BE2C (cell line): ENCODE results near the gene ELOVL6.

Experiments used
- DNase-seq: peaks from one replicate; pipeline ENCODE4 v3.0.0-alpha.2; 2020
- H3K27me3 ChIP-seq: fragments of 250-450 bp; sonication (Bioruptor Pico); 2 replicates; pipeline ENCODE4 v1.5.1; 2020; ENCODE audit warnings: mild to moderate bottlenecking
- H3K36me3 ChIP-seq: fragments of 250-450 bp; sonication (Bioruptor Pico); 2 replicates; pipeline ENCODE4 v1.5.1; 2020; ENCODE audit warnings: mild to moderate bottlenecking
- H3K4me1 ChIP-seq: fragments of 250-450 bp; sonication (Bioruptor Pico); 2 replicates; pipeline ENCODE4 v1.5.1; 2020
- H3K4me3 ChIP-seq: 2 replicates; pipeline ENCODE4 v1.5.1; 2011; ENCODE audit warnings: low read depth, low read length
- H3K9me3 ChIP-seq: fragments of 250-450 bp; sonication (Bioruptor Pico); 2 replicates; pipeline ENCODE4 v1.5.1; 2020
- CTCF ChIP-seq: IDR thresholded peaks from 2 replicates; pipeline ENCODE4 v1.5.1; 2012; ENCODE audit warnings: mild to moderate bottlenecking, low read depth, low read length

ELOVL6 gene

GRCh38 chr4:110155654-110156053, 42.8 kb downstream of the ELOVL6 start:
- no peaks in the 10 kb centered on the region for H3K9me3 ChIP-seq
- H3K4me1 ChIP-seq, result no peaks in the 10 kb centered on the region
- no peak for DNase-seq
- H3K27me3 ChIP-seq, result no peaks in the 10 kb centered on the region
- TF ChIP-seq CTCF, result no peak
- no peaks in the 10 kb centered on the region for H3K36me3 ChIP-seq
- H3K4me3 ChIP-seq, result no peak overlapping the region

GRCh38 chr4:110154582-110154981, 43.8 kb downstream of the ELOVL6 start:
- TF ChIP-seq CTCF, result no peak
- no peaks in the 10 kb centered on the region for H3K4me1 ChIP-seq
- H3K9me3 ChIP-seq, result no peaks in the 10 kb centered on the region
- H3K27me3 ChIP-seq, result no peaks in the 10 kb centered on the region
- DNase-seq, result no peak
- no peaks in the 10 kb centered on the region for H3K36me3 ChIP-seq
- no peak overlapping the region for H3K4me3 ChIP-seq

GRCh38 chr4:110152386-110152785, 46.0 kb downstream of the ELOVL6 start:
- no peak for DNase-seq
- no peaks in the 10 kb centered on the region for H3K9me3 ChIP-seq

GRCh38 chr4:110149089-110149488, 49.3 kb downstream of the ELOVL6 start:
- peaks cover 4% of the 10 kb centered on the region; the same call in 1 of the 2 replicates for H3K36me3 ChIP-seq
- no peak for TF ChIP-seq CTCF
- H3K4me1 ChIP-seq, result no peaks in the 10 kb centered on the region
- DNase-seq, result no peak
- H3K4me3 ChIP-seq, result no peak overlapping the region
- no peaks in the 10 kb centered on the region for H3K27me3 ChIP-seq
- H3K9me3 ChIP-seq, result no peaks in the 10 kb centered on the region

More at GRCh38 chr4:110152386-110152785, 46.0 kb downstream of the ELOVL6 start:
- no peaks in the 10 kb centered on the region for H3K4me1 ChIP-seq
- peaks cover 4% of the 10 kb centered on the region; the same call in 1 of the 2 replicates for H3K36me3 ChIP-seq
- H3K4me3 ChIP-seq, result no peak overlapping the region
- no peak for TF ChIP-seq CTCF
- H3K27me3 ChIP-seq, result no peaks in the 10 kb centered on the region

GRCh38 chr4:110142461-110142860, 56.0 kb downstream of the ELOVL6 start:
- Histone ChIP-seq H3K9me3 (no peaks in the 10 kb centered on the region), H3K4me3 (no peak overlapping the region), H3K36me3 (no peaks in the 10 kb centered on the region), H3K27me3 (no peaks in the 10 kb centered on the region), H3K4me1 (no peaks in the 10 kb centered on the region)
- DNase-seq, result no peak
- TF ChIP-seq CTCF, result no peak

- H3K36me3 ChIP-seq, result no peaks in the 10 kb centered on the region; the same call in 1 of the 2 replicates
- TF ChIP-seq CTCF, result no peak
- no peaks in the 10 kb centered on the region for H3K9me3 ChIP-seq
- no peak overlapping the region for H3K4me3 ChIP-seq
- DNase-seq, result no peak
- no peaks in the 10 kb centered on the region for H3K4me1 ChIP-seq
- H3K27me3 ChIP-seq, result no peaks in the 10 kb centered on the region
These were observed 58.6 kb downstream of the ELOVL6 start for GRCh38 chr4:110139815-110140214.
